ENCODE data around the gene SOD2.
A peak's percentile ranks its signal among the peaks of the same experiment; 100 is the strongest.
"Not testable (repeated sequence)": the region's sequence is repeated elsewhere in the genome, so short reads cannot be mapped to it uniquely, and the experiment has no call there.

The SOD2 gene

GRCh38 chr6:159724778-159725177 is 31.7 kb upstream of the SOD2 start:
- peaks cover 36% of the 10 kb centered on the region for H3K4me1 Mint-ChIP-seq
- ATAC-seq (no peak), DNase-seq (no peak)
- H3K4me3 Mint-ChIP-seq: peak overlapping the region; percentile 24
- H3K9me3 Mint-ChIP-seq: no peaks in the 10 kb centered on the region
- H3K27ac Mint-ChIP-seq: no peak overlapping the region
- no peaks in the 10 kb centered on the region for H3K27me3 Mint-ChIP-seq
- H3K36me3 Mint-ChIP-seq (ENCODE audit: low read depth): peaks cover 36% of the 10 kb centered on the region

DNA sequence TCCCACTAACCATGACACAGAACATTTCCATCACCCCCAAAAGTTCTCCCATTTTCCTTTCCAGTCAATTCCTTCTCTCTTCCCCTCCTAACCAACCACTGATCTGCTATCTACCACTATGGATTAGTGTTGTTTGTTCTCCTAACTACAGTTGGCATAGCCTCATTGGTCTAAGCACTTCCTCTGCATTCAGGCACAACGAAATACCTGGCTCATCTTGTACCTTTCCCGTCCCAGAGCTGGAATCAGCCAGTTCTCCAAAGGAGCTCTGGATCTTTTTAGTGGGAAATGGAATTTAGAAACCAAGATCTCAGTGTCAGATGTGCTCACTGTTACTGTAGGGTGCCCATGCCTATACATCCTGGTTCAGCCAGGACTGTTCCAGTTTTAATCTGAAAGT is 30.2 kb upstream of the SOD2 start:
- no peaks in the 10 kb centered on the region for H3K9me3 Mint-ChIP-seq
- no peaks in the 10 kb centered on the region for H3K27me3 Mint-ChIP-seq
- H3K27ac Mint-ChIP-seq: no peak overlapping the region
- ATAC-seq (no peak), DNase-seq (no peak)
- no peak overlapping the region for H3K4me3 Mint-ChIP-seq
- H3K4me1 Mint-ChIP-seq: peaks cover 27% of the 10 kb centered on the region
- H3K36me3 Mint-ChIP-seq (ENCODE audit: low read depth): peaks cover 22% of the 10 kb centered on the region

GRCh38 chr6:159722655-159723054 is 29.6 kb upstream of the SOD2 start:
- DNase-seq (no peak), ATAC-seq (no peak)
- Mint-ChIP-seq H3K4me1 (peaks cover 27% of the 10 kb centered on the region), H3K27me3 (no peaks in the 10 kb centered on the region), H3K36me3 (ENCODE audit: low read depth) (peaks cover 18% of the 10 kb centered on the region), H3K9me3 (no peaks in the 10 kb centered on the region), H3K27ac (no peak overlapping the region), H3K4me3 (no peak overlapping the region)

DNA sequence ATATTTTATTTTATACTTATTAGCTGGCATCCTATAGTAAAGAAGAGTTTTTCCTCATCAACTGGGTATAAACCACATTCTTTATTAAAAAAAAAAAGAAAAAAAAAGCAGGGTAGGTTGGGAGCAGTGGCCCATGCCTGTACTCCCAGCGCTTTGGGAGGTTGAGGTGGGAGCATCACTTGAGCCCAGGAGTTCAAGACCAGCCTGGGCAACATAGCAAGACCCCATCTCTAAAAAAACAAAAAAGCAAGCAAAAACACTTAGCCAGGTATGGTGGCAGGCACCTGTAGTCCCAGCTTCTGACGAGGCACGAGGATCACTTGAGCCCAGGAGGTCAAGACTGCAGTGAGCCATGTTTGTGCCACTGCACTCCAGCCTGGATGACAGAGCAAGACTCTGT is 28.9 kb upstream of the SOD2 start:
- DNase-seq, H3K27me3 Mint-ChIP-seq, H3K9me3 Mint-ChIP-seq, H3K27ac Mint-ChIP-seq, H3K4me3 Mint-ChIP-seq, ATAC-seq: not testable (repeated sequence)
- peaks cover 18% of the 10 kb centered on the region for H3K36me3 Mint-ChIP-seq (ENCODE audit: low read depth)
- H3K4me1 Mint-ChIP-seq: peaks cover 27% of the 10 kb centered on the region

- Mint-ChIP-seq H3K36me3 (ENCODE audit: low read depth) (peaks cover 9% of the 10 kb centered on the region), H3K4me1 (peaks cover 22% of the 10 kb centered on the region), H3K27me3 (no peaks in the 10 kb centered on the region), H3K9me3 (no peaks in the 10 kb centered on the region), H3K4me3 (no peak overlapping the region), H3K27ac (no peak overlapping the region)
- ATAC-seq: peak; percentile 40
- DNase-seq: peak; percentile 26
Measured at GRCh38 chr6:159720708-159721107, 27.7 kb upstream of the SOD2 start.

DNA sequence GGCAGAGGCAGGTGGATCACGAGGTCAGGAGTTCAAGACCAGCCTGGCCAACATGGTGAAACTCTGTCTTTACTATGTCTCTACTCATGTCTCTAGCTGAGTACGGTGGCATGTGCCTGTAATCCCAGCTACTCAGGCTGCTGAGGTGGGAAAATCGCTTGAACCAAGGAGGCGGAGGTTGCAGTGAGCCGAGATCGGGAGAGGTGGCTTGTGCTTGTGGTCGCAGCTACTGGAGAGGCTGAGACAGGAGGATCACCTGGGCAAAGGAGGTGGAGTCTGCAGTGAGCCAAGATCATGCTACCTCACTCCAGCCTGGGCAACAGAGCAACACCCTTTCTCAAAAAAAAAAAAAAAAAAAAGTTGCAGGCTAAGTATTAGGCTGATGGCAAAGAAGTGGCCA is 26.2 kb upstream of the SOD2 start:
- H3K27me3 Mint-ChIP-seq: no peaks in the 10 kb centered on the region
- DNase-seq (no peak), ATAC-seq (no peak)
- H3K36me3 Mint-ChIP-seq (ENCODE audit: low read depth): peaks cover 11% of the 10 kb centered on the region
- no peak overlapping the region for H3K4me3 Mint-ChIP-seq
- H3K27ac Mint-ChIP-seq: no peak overlapping the region
- peaks cover 16% of the 10 kb centered on the region for H3K4me1 Mint-ChIP-seq
- no peaks in the 10 kb centered on the region for H3K9me3 Mint-ChIP-seq

- DNase-seq: no peak
- Mint-ChIP-seq H3K27ac (no peak overlapping the region), H3K27me3 (no peaks in the 10 kb centered on the region), H3K9me3 (no peaks in the 10 kb centered on the region), H3K4me1 (peaks cover 14% of the 10 kb centered on the region), H3K4me3 (no peak overlapping the region), H3K36me3 (ENCODE audit: low read depth) (peaks cover 11% of the 10 kb centered on the region)
- ATAC-seq: no peak
Measured at GRCh38 chr6:159718634-159719033, 25.6 kb upstream of the SOD2 start.

- Mint-ChIP-seq H3K36me3 (ENCODE audit: low read depth) (peaks cover 2% of the 10 kb centered on the region), H3K27ac (no peak overlapping the region), H3K4me1 (peaks cover 10% of the 10 kb centered on the region), H3K27me3 (no peaks in the 10 kb centered on the region), H3K4me3 (no peak overlapping the region), H3K9me3 (no peaks in the 10 kb centered on the region)
- DNase-seq (no peak), ATAC-seq (no peak)
Measured at GRCh38 chr6:159716247-159717096, 23.4 kb upstream of the SOD2 start.

DNA sequence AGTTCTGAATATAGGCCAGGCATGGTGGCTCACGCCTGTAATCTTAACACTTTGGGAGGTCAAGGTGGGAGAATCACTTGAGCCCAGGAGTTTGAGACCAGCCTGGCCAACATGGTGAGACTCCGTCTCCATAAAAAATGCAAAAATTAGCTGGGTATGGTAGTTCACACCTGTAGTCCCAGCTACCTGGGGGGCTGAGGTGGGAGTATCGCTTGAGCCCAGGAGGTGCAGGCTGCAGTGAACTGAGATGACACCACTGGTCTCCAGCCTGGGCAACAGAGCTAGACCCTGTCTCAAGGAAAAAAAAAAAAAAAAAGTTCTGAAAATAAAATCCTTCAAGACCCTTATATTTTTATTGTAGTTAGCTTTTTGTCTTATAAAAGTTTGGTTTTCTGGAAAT is 22.6 kb upstream of the SOD2 start:
- Mint-ChIP-seq H3K4me1 (peaks cover 10% of the 10 kb centered on the region), H3K27ac (no peak overlapping the region), H3K27me3 (no peaks in the 10 kb centered on the region), H3K9me3 (no peaks in the 10 kb centered on the region), H3K36me3 (ENCODE audit: low read depth) (peaks cover 2% of the 10 kb centered on the region), H3K4me3 (no peak overlapping the region)
- ATAC-seq: no peak
- DNase-seq: no peak

DNA sequence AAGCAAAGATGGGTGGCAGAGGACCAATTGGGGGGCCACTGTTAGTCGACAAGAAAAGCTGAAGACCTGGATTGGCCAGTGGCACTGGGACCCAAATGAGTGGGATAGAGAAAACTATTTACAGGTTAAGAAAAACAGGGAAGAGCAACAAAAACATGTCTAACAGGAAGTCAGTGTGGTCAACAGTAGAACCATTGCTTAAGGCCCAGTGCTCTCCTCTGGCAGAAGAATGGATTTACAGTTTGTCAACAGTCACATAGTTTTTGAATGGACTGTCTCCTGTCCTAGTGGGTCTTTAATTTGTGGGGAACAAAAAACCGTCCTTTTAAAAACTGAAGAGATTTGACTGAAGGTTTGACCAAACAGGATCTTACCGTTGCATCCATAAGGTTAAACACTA is 22.1 kb upstream of the SOD2 start:
- no peak for DNase-seq
- Mint-ChIP-seq H3K27ac (no peak overlapping the region), H3K9me3 (no peaks in the 10 kb centered on the region), H3K36me3 (ENCODE audit: low read depth) (peaks cover 2% of the 10 kb centered on the region), H3K4me1 (peaks cover 7% of the 10 kb centered on the region), H3K4me3 (no peak overlapping the region), H3K27me3 (no peaks in the 10 kb centered on the region)
- ATAC-seq: no peak

DNA sequence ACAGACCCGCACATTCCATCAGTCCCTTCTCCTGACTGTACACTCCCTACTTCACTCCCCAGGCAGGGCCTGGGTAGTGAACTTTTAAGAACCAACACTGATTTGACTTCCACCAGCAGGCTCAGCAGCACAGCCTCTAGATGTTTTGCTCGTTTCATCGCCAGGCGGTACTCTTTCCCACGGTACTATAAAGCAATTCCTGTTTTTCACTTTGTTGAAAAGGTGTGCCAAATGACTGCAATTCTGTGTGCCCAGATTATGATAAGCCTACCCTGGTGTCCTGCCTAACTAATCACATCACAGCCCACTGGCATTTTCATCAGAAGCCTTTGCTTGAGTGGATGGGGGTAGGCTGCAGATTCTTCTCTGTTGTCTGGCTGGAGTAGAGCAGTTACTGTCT is 21.4 kb upstream of the SOD2 start:
- Mint-ChIP-seq H3K4me3 (no peak overlapping the region), H3K36me3 (ENCODE audit: low read depth) (peaks cover 4% of the 10 kb centered on the region), H3K9me3 (no peaks in the 10 kb centered on the region), H3K27ac (no peak overlapping the region), H3K4me1 (peaks cover 7% of the 10 kb centered on the region), H3K27me3 (no peaks in the 10 kb centered on the region)
- no peak for DNase-seq
- ATAC-seq: no peak

GRCh38 chr6:159713984-159714383 is 20.9 kb upstream of the SOD2 start:
- Mint-ChIP-seq H3K9me3 (no peaks in the 10 kb centered on the region), H3K36me3 (ENCODE audit: low read depth) (peaks cover 6% of the 10 kb centered on the region), H3K27me3 (no peaks in the 10 kb centered on the region), H3K27ac (no peak overlapping the region), H3K4me3 (no peak overlapping the region), H3K4me1 (peaks cover 7% of the 10 kb centered on the region)
- ATAC-seq (no peak), DNase-seq (no peak)

GRCh38 chr6:159712389-159712788 is 19.3 kb upstream of the SOD2 start:
- ATAC-seq; H3K9me3 Mint-ChIP-seq; H3K4me3 Mint-ChIP-seq; H3K4me1 Mint-ChIP-seq; H3K36me3 Mint-ChIP-seq (ENCODE audit: low read depth); DNase-seq; H3K27me3 Mint-ChIP-seq; H3K27ac Mint-ChIP-seq: not testable (repeated sequence)

DNA sequence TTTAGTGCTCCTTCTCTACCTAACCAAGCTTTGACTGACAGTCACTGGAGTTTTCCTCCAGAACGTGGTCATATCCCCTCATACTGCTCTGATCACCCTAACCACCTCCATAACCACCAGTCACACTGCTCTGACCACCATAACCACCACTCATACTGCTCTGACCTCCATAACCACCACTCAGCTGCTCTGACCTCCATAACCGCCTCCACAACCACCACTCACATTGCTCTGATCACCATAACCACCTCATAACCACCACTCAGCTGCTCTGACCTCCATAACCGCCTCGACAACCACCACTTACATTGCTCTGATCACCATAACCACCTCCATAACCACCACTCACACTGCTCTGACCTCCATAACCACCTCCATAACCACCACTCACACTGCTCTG is 17.6 kb upstream of the SOD2 start:
- not testable (repeated sequence) for DNase-seq; H3K27me3 Mint-ChIP-seq; ATAC-seq; H3K4me3 Mint-ChIP-seq; H3K4me1 Mint-ChIP-seq; H3K36me3 Mint-ChIP-seq (ENCODE audit: low read depth); H3K9me3 Mint-ChIP-seq; H3K27ac Mint-ChIP-seq

- peaks cover 2% of the 10 kb centered on the region for H3K36me3 Mint-ChIP-seq (ENCODE audit: low read depth)
- ATAC-seq (peak; percentile 86), DNase-seq (peak; percentile 24)
- no peak overlapping the region for H3K4me3 Mint-ChIP-seq
- peak overlapping the region; percentile 87 for H3K27ac Mint-ChIP-seq
- H3K9me3 Mint-ChIP-seq: no peaks in the 10 kb centered on the region
- peaks cover 24% of the 10 kb centered on the region for H3K4me1 Mint-ChIP-seq
- H3K27me3 Mint-ChIP-seq: no peaks in the 10 kb centered on the region
Measured at GRCh38 chr6:159701413-159701999, 8.5 kb upstream of the SOD2 start.

All from activated naive CD8-positive, alpha-beta T cell treated with anti-CD3 and anti-CD28 coated beads, Interleukin-2, amount 50 U/mL, for 24 hours (primary cell).